ENCODE measurements around the gene PPP1R12A. TPM values are rescaled to one million over a fixed set of nuclear protein-coding genes. Genes with fewer than 3 reads are reported as not detected.
A peak's percentile ranks its signal among the peaks of the same experiment; 100 is the strongest.

PPP1R12A gene
- total RNA-seq, 2 experiments from 2014 or later: 72.2 to 134 TPM

GRCh38 chr12:79763766-79764452 lies 171.0 kb downstream of the PPP1R12A start:
- H3K36me3 Mint-ChIP-seq (ENCODE audit: low read depth): no peaks in the 10 kb centered on the region
- intact Hi-C loops (cut with DNase I, micrococcal nuclease): no loop called here
- no peak for ATAC-seq
- no peak for DNase-seq
- H3K27me3 Mint-ChIP-seq: peaks cover 6% of the 10 kb centered on the region
- peaks cover 1% of the 10 kb centered on the region for H3K9me3 Mint-ChIP-seq (ENCODE audit: low read depth)
- H3K4me3 Mint-ChIP-seq: no peak overlapping the region
- ChIA-PET POLR2A (no interaction called here), CTCF (interaction anchor here (0.6 kb wide), 1 partner anchor 26 kb away, joined by 3 read pairs; no protein-coding TSS in a partner anchor)
- no peaks in the 10 kb centered on the region for H3K4me1 Mint-ChIP-seq
- no peak overlapping the region for H3K27ac Mint-ChIP-seq

DNA sequence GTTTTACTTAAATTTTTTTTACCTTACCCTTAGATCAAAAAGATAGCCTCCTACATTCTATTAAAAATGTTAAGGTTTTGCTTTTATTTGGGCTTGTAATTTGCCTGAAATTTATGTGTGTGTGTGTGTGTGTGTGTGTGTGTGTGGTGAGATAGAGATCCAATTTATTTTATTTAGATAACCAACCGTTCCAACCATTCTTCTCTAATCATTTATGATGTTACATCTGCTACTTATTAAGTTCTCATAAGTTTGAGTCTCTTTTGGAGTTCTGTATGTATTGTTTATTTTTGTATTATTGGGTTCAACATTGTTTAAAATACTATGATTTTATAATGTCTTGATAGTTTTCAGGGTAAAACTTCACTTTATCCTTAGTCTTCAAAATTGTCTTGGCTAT lies 173.6 kb downstream of the PPP1R12A start:
- intact Hi-C loops (cut with DNase I, micrococcal nuclease): no loop called here
- H3K9me3 Mint-ChIP-seq (ENCODE audit: low read depth): peaks cover 5% of the 10 kb centered on the region
- DNase-seq (no peak), ATAC-seq (no peak)
- CTCF ChIA-PET: no interaction called here
- no peak overlapping the region for H3K27ac Mint-ChIP-seq
- peaks cover 6% of the 10 kb centered on the region for H3K27me3 Mint-ChIP-seq
- H3K4me3 Mint-ChIP-seq: no peak overlapping the region
- POLR2A ChIA-PET: no interaction called here
- no peaks in the 10 kb centered on the region for H3K4me1 Mint-ChIP-seq
- no peaks in the 10 kb centered on the region for H3K36me3 Mint-ChIP-seq (ENCODE audit: low read depth)

DNA sequence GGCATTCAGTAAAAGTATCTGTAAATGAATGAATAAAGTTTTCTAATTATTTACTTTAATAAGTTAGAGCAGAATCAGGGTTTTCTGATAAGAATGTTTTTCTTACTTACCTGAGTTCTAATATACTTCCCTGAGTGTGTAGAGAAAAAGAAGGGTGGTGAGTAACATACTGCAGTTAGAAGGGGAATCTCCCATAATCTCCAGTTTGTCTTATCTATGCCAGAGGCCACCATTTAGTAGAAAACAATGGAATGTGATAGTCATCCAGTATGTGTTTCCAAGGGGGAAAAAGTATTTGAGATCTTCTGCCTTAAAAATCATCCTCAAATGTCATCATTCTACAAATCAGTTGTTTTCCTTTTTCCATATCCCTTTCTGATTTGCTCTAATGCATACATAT lies 187.6 kb downstream of the PPP1R12A start:
- peaks cover 12% of the 10 kb centered on the region for H3K27me3 Mint-ChIP-seq
- no peaks in the 10 kb centered on the region for H3K9me3 Mint-ChIP-seq (ENCODE audit: low read depth)
- intact Hi-C loops (cut with DNase I, micrococcal nuclease): no loop called here
- H3K27ac Mint-ChIP-seq: no peak overlapping the region
- DNase-seq (no peak), ATAC-seq (no peak)
- no peak overlapping the region for H3K4me3 Mint-ChIP-seq
- no peaks in the 10 kb centered on the region for H3K4me1 Mint-ChIP-seq
- H3K36me3 Mint-ChIP-seq (ENCODE audit: low read depth): no peaks in the 10 kb centered on the region
- ChIA-PET CTCF (no interaction called here), POLR2A (no interaction called here)

DNA sequence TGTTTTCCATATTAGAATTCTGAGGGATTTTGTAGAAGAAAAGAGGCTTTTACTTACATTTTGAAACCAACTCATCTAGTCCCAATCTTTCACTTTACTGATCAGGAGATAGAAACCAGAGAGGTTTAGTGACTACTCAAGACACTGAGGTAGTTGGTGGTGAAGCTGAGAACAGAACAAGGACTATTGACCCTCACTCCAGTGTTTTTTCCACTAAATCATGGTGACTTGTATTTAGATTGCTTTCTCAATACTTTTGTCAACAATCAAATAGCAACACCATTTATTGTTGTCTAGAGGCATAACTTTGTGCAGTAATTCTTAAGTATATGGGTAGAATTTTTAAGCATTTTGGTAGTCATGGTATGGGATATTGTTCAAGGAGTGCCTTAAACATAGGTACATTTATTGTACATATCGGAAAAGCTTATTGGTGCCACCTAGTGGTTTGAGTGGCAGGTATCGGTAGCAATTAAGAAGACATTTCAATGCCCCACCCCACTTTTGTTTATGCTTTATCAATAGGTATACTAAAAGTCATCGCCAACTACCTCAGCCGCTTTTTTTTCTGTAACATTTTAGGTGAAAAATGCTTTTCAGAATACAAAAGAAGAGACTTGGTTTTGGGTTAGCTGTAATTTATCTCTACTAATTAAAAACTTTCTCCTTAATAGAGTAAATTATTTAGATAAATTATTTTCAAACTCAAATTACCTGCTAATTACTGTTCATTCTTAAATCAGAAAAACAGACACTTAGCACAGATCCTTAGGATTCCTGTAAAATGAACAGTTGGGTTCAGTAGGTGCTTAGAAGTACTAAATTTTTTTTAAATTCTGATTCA lies 196.8 kb downstream of the PPP1R12A start:
- Mint-ChIP-seq H3K27ac (no peak overlapping the region), H3K9me3 (ENCODE audit: low read depth) (no peaks in the 10 kb centered on the region), H3K27me3 (peaks cover 18% of the 10 kb centered on the region), H3K36me3 (ENCODE audit: low read depth) (no peaks in the 10 kb centered on the region), H3K4me3 (no peak overlapping the region), H3K4me1 (no peaks in the 10 kb centered on the region)
- ChIA-PET POLR2A (interaction anchor here (0.7 kb wide), 1 partner anchor 1455 kb away, joined by 6 read pairs; no protein-coding TSS in a partner anchor), CTCF (interaction anchor here (0.6 to 1.2 kb wide), 8 partner anchors 11 to 627 kb away, joined by 3 to 4 read pairs (median 3); no protein-coding TSS in a partner anchor)
- DNase-seq (peak; percentile 43), ATAC-seq (peak; percentile 49)
- intact Hi-C loops (cut with DNase I, micrococcal nuclease): loop anchor here (1.0 to 10.0 kb wide), 5 partner anchors 190 to 1736 kb away; no protein-coding TSS in a partner anchor

DNA sequence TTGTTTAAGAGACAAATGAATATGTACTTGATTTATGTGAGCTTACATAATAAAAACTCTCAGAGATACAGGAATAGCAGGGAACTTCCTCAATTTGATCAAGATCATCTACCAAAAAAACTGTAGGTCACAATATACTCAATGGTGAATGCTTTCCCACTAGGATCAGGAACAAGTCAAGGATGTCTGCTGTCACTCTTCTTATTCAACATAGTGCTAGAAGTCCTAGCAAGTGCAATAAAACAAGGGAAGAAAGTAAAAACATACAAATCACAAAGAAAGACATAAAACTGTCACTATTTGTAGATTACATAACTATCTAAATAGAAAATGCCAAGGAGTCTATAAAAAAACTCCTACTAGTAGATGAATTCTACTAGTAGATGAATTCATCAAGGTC lies 202.3 kb downstream of the PPP1R12A start:
- Mint-ChIP-seq H3K27me3 (peaks cover 22% of the 10 kb centered on the region), H3K4me1 (no peaks in the 10 kb centered on the region), H3K4me3 (no peak overlapping the region), H3K36me3 (ENCODE audit: low read depth) (no peaks in the 10 kb centered on the region), H3K9me3 (ENCODE audit: low read depth) (no peaks in the 10 kb centered on the region), H3K27ac (no peak overlapping the region)
- ChIA-PET POLR2A (no interaction called here), CTCF (interaction anchor here (0.8 kb wide), 1 partner anchor 9 kb away, joined by 3 read pairs; no protein-coding TSS in a partner anchor)
- intact Hi-C loops (cut with DNase I, micrococcal nuclease): loop anchor here in 1 of 2 experiments (10.0 kb wide), 2 partner anchors 452 to 1588 kb away; no protein-coding TSS in a partner anchor
- ATAC-seq (no peak), DNase-seq (no peak)

DNA sequence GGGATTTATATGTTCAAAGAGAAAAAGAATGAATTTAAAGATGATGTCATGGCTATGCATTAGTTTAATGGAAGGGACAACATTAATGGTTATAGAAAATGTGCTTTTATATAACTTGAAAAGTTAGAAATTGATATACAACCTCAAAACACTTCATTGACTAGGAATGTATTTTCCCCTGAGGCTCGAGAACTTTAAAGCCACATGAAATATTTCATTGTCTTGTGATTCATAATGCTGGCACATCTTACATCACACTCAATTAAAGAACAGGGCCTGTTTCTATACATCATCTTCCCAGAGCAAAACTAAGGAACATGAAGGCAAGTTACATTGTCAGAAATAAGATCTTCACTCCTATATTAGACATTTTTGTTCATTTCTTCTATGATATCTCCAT lies 208.9 kb downstream of the PPP1R12A start:
- Mint-ChIP-seq H3K27ac (no peak overlapping the region), H3K9me3 (ENCODE audit: low read depth) (no peaks in the 10 kb centered on the region), H3K4me1 (no peaks in the 10 kb centered on the region), H3K36me3 (ENCODE audit: low read depth) (no peaks in the 10 kb centered on the region), H3K27me3 (peaks cover 19% of the 10 kb centered on the region), H3K4me3 (no peak overlapping the region)
- no peak for ATAC-seq
- ChIA-PET POLR2A (no interaction called here), CTCF (no interaction called here)
- no peak for DNase-seq
- intact Hi-C loops (cut with DNase I, micrococcal nuclease): no loop called here

Other genes with a start within 250 kb of the PPP1R12A start
- 10 to 100 TPM in 1 of 2 experiments, 1 to 10 TPM in 1; 7.0 to 10.1 TPM for gene PAWR, start 244.1 kb downstream of the PPP1R12A start, total RNA-seq
- not detected for gene OTOGL, start 164.4 kb upstream of the PPP1R12A start, total RNA-seq

All from activated CD4-positive, alpha-beta T cell treated with anti-CD3 and anti-CD28 coated beads for 36 hours (primary cell).